HUES64 (cell line): Measurements from ENCODE around the gene TESK2.

Experiments
- H3K27ac ChIP-seq: 2 replicates; pipeline ENCODE4 v1.7.0; 2013; ENCODE audit warnings: low read depth, low read length, inconsistent platforms
- H3K27me3 ChIP-seq: 2 replicates; pipeline ENCODE4 v1.6.1; 2013; ENCODE audit warnings: mild to moderate bottlenecking, low read length; ENCODE audit not compliant: insufficient read depth
- H3K36me3 ChIP-seq: 2 replicates; pipeline ENCODE4 v1.6.1; 2013; ENCODE audit warnings: mild to moderate bottlenecking, low read length; ENCODE audit not compliant: insufficient read depth
- H3K4me1 ChIP-seq: 2 replicates; pipeline ENCODE4 v1.6.1; 2013; ENCODE audit warnings: mild to moderate bottlenecking, low read length, moderate library complexity; ENCODE audit not compliant: insufficient read depth
- H3K4me3 ChIP-seq: 2 replicates; pipeline ENCODE4 v1.5.1; 2013; ENCODE audit warnings: mild to moderate bottlenecking, low read length, moderate library complexity
- H3K9ac ChIP-seq: 2 replicates; pipeline ENCODE4 v1.6.1; 2013; ENCODE audit warnings: mild to moderate bottlenecking, low read depth, low read length
- H3K9me3 ChIP-seq: 2 replicates; pipeline ENCODE4 v1.6.1; 2013; ENCODE audit warnings: low read depth, low read length; ENCODE audit not compliant: insufficient read depth
- WGBS: fragments of 150-250, 120-280 bp; methylation state at CpG from one replicate; pipeline ENCODE4 v1.1.7; 2013; ENCODE audit warnings: missing lambda C conversion rate; 5-methylcytosine and 5-hydroxymethylcytosine counted together

Gene TESK2

GRCh38 chr1:45299296-45299695, 191.7 kb downstream of the TESK2 start:
- Histone ChIP-seq H3K27ac (no peak overlapping the region), H3K4me1 (peaks cover 13% of the 10 kb centered on the region), H3K27me3 (no peaks in the 10 kb centered on the region), H3K9me3 (no peaks in the 10 kb centered on the region), H3K4me3 (no peak overlapping the region), H3K36me3 (no peaks in the 10 kb centered on the region), H3K9ac (no peak overlapping the region)
- WGBS: 77% methylated on average over 1 of the region's 1 CpG

- Histone ChIP-seq H3K27ac (no peak overlapping the region), H3K9me3 (no peaks in the 10 kb centered on the region), H3K27me3 (no peaks in the 10 kb centered on the region), H3K9ac (no peak overlapping the region; the same call in 1 of the 2 replicates), H3K36me3 (no peaks in the 10 kb centered on the region), H3K4me3 (no peak overlapping the region), H3K4me1 (peaks cover 10% of the 10 kb centered on the region)
- WGBS: 86% methylated on average over 8 of the region's 8 CpGs
These were observed 193.2 kb downstream of the TESK2 start for GRCh38 chr1:45297666-45298356.
